ENCODE results near the gene TRAF1.

DNA sequence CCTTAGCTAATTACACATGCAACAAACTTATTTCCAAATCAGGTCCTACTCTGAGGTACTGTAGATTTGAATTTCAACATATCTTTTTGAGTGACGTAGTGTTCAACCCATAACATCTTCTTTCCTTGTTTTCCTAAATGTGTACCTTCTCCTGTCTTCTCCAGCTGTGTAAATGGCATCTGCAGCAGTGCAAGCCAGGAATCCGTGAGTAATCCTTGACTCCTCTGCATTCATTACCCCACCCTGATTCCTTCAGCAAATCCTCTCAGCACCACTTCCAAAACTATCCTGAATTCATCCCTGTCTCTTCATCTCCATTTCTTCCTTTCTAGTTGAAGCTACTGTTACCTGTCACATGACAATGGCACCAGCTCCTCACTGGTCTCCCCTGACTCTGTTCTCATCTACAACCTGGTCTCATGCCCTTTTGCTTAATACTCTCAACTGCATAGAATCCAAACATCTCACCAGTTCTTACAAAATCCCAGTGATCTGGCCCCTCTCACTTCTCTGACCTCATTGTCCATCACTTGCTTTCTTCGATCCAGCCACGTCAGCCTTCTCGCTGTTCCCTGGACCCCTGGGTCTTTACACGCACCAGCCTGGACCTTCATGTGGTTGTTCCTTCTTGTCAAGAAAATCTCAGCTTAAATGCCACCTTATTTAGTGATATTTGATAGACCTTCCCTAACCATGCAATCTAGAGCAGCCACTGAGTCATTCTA lies 14.6 kb upstream of the TRAF1 start:
- TF ChIP-seq, protein P1, sequence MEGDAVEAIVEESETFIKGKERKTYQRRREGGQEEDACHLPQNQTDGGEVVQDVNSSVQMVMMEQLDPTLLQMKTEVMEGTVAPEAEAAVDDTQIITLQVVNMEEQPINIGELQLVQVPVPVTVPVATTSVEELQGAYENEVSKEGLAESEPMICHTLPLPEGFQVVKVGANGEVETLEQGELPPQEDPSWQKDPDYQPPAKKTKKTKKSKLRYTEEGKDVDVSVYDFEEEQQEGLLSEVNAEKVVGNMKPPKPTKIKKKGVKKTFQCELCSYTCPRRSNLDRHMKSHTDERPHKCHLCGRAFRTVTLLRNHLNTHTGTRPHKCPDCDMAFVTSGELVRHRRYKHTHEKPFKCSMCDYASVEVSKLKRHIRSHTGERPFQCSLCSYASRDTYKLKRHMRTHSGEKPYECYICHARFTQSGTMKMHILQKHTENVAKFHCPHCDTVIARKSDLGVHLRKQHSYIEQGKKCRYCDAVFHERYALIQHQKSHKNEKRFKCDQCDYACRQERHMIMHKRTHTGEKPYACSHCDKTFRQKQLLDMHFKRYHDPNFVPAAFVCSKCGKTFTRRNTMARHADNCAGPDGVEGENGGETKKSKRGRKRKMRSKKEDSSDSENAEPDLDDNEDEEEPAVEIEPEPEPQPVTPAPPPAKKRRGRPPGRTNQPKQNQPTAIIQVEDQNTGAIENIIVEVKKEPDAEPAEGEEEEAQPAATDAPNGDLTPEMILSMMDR (IDR thresholded peaks at IDR 0.05) = no peak
- TF ChIP-seq POLR2A (IDR thresholded peaks at IDR 0.05) = no peak

Measured in testis (tissue), 2 donors.